HepG2 (cell line): ENCODE results near the gene FER1L5. TPM values are rescaled to one million over a fixed set of nuclear protein-coding genes. Genes with fewer than 3 reads are reported as not detected.

Source experiments
- BRD4 ChIP-seq: sonication (generic); formaldehyde crosslinking; IDR thresholded peaks from 2 replicates; pipeline ENCODE4 v1.4.0; 2020; ENCODE audit warnings: missing genetic modification reagents
- MIER3 ChIP-seq: IDR thresholded peaks from 2 replicates; pipeline ENCODE4 v1.6.1; 2016; ENCODE audit warnings: missing compliant biosample characterization, borderline replicate concordance
- REXO4 ChIP-seq: sonication (generic); formaldehyde crosslinking; IDR thresholded peaks from 2 replicates; pipeline ENCODE4 v1.8.0; 2022; ENCODE audit warnings: missing genetic modification reagents, mild to moderate bottlenecking, borderline replicate concordance
- SALL1 ChIP-seq: sonication (generic); formaldehyde crosslinking; IDR thresholded peaks from 2 replicates; pipeline ENCODE4 v1.8.0; 2022; ENCODE audit warnings: mild to moderate bottlenecking, missing genetic modification reagents
- SRF ChIP-seq: IDR thresholded peaks from 2 replicates; pipeline ENCODE4 v1.6.1; 2011; ENCODE audit warnings: mild to moderate bottlenecking, low read depth, low read length, moderate library complexity
- ZBTB3 ChIP-seq: sonication (generic); formaldehyde crosslinking; IDR thresholded peaks from 2 replicates; pipeline ENCODE4 v1.4.0; 2020; ENCODE audit warnings: low read depth, mild to moderate bottlenecking, moderate library complexity, missing genetic modification reagents, borderline replicate concordance
- ZNF10 ChIP-seq: sonication (generic); formaldehyde crosslinking; IDR thresholded peaks from 2 replicates; pipeline ENCODE4 v1.4.0; 2020; ENCODE audit warnings: mild to moderate bottlenecking, low read depth, missing genetic modification reagents, borderline replicate concordance
- ZNF264 ChIP-seq: sonication (generic); formaldehyde crosslinking; IDR thresholded peaks from 2 replicates; pipeline ENCODE4 v1.4.0; 2020; ENCODE audit warnings: missing genetic modification reagents
- ZNF292 ChIP-seq: sonication (generic); formaldehyde crosslinking; IDR thresholded peaks from 2 replicates; pipeline ENCODE4 v1.8.1; 2022; ENCODE audit warnings: mild to moderate bottlenecking, low read depth, missing genetic modification reagents, borderline replicate concordance
- ZNF484 ChIP-seq: sonication (generic); formaldehyde crosslinking; IDR thresholded peaks from 2 replicates; pipeline ENCODE4 v1.5.1; 2020; ENCODE audit warnings: mild to moderate bottlenecking, low read depth, missing genetic modification reagents, borderline replicate concordance
- ZNF556 ChIP-seq: sonication (generic); formaldehyde crosslinking; IDR thresholded peaks from 2 replicates; pipeline ENCODE4 v1.4.0; 2020; ENCODE audit warnings: mild to moderate bottlenecking, missing genetic modification reagents, borderline replicate concordance
- ZNF749 ChIP-seq: sonication (generic); formaldehyde crosslinking; IDR thresholded peaks from 2 replicates; pipeline ENCODE4 v1.8.0; 2022; ENCODE audit warnings: mild to moderate bottlenecking, missing genetic modification reagents, moderate library complexity, borderline replicate concordance
- ZSCAN12 ChIP-seq: sonication (generic); formaldehyde crosslinking; IDR thresholded peaks from 2 replicates; pipeline ENCODE4 v1.9.0; 2021; ENCODE audit warnings: mild to moderate bottlenecking, missing genetic modification reagents
- ZSCAN20 ChIP-seq: sonication (generic); formaldehyde crosslinking; IDR thresholded peaks from 2 replicates; pipeline ENCODE4 v1.4.0; 2020; ENCODE audit warnings: missing genetic modification reagents, mild to moderate bottlenecking, borderline replicate concordance
- polyA plus RNA-seq, 8 experiments: library from polyadenylated mRNA; depleted of rRNA in 3 of 8; stranded (reverse) in 7 of 8; unstranded in 1 of 8; fragments of >200 nt; fragmentation: Illumina TruSeq in 4 of 8; extraction: Trizol in 4 of 8; gene quantifications; 2 replicates each; pipeline versions ENCODE4 v1.2.1 to v1.2.3, GENCODE V29; 2011 to 2016; ENCODE audit warnings: low read depth in 4 of 8, missing spikeins in 1 of 8, mixed read lengths in 1 of 8; ENCODE audit not compliant: insufficient read depth in 1 of 8
- total RNA-seq, 5 experiments: library from RNA; depleted of rRNA; stranded (reverse); fragments of >200 nt; fragmentation: Illumina TruSeq; extraction: Trizol; gene quantifications; 2 replicates each; pipeline ENCODE4 v1.2.3, GENCODE V29; 2016; ENCODE audit warnings: low read depth in 1 of 5
- TF ChIP-seq, protein P1 (sequence below): sonication (generic); formaldehyde crosslinking; IDR thresholded peaks from 2 replicates; pipeline ENCODE4 v1.5.1; 2020; ENCODE audit warnings: missing genetic modification reagents, mild to moderate bottlenecking, borderline replicate concordance
- TF ChIP-seq, protein P2 (sequence below): sonication (generic); formaldehyde crosslinking; IDR thresholded peaks from 2 replicates; pipeline ENCODE4 v1.8.0; 2022; ENCODE audit warnings: mild to moderate bottlenecking, missing genetic modification reagents, borderline replicate concordance
- TF ChIP-seq, protein P3 (sequence below): sonication (generic); formaldehyde crosslinking; conservative IDR thresholded peaks from 2 replicates; pipeline ENCODE4 v1.4.0; 2020; ENCODE audit warnings: missing genetic modification reagents
- TF ChIP-seq, protein P4 (sequence below): sonication (generic); formaldehyde crosslinking; IDR thresholded peaks from 2 replicates; pipeline ENCODE4 v1.4.0; 2020; ENCODE audit warnings: missing genetic modification reagents, borderline replicate concordance
- TF ChIP-seq, protein P5 (sequence below): sonication (generic); formaldehyde crosslinking; IDR thresholded peaks from 2 replicates; pipeline ENCODE4 v1.4.0; 2020; ENCODE audit warnings: missing genetic modification reagents, borderline replicate concordance

FER1L5 gene
- total and polyA plus RNA-seq, 2 of the 13 experiments (the other 11 are each of a cell fraction or from before 2014, with no cell fraction given) = 0.02 to 0.08 TPM

DNA sequence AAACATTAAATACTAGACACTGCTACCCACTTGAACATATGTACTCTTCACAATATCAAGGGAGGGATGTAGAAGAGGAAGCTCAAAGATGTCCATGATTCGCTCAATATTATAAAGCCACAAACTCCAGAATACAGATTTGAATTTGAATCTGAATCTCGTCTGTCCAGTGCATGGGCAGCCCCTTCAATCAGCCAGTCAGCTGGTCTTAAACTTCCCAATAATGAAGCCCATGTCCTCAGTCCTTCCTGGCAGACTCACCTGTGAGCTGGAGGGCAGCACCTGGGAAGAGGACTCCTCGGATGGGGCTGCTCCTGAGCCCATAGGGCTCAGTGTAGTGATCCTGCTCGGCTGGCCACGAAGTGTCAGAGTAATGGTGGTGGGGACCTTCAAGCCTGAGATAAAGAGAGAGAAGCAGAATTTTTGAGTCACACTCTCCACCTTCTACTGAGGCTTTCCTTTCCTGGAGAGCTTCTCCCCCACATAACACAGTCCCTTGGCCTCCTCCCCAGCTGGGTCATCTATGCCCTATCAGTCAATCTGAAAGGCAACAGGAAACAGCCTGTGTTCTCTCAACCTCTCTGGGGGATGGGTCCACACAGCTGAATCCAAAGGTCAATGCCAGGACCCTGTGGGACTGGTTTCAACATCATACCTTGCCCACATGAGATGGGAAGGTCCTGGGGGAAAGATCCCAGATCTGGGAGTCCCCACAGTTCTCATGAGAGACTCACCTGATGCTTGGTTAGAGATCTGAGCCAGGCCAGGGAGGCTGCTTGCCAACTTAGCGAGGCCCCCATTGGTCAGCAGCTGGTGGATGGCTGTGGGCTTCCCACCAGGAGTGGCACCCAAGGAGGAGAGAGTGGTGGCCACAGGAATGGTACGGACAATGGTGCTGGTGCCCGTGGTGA, 40.9 kb upstream of the FER1L5 start (continued):
- TF ChIP-seq, protein P1, sequence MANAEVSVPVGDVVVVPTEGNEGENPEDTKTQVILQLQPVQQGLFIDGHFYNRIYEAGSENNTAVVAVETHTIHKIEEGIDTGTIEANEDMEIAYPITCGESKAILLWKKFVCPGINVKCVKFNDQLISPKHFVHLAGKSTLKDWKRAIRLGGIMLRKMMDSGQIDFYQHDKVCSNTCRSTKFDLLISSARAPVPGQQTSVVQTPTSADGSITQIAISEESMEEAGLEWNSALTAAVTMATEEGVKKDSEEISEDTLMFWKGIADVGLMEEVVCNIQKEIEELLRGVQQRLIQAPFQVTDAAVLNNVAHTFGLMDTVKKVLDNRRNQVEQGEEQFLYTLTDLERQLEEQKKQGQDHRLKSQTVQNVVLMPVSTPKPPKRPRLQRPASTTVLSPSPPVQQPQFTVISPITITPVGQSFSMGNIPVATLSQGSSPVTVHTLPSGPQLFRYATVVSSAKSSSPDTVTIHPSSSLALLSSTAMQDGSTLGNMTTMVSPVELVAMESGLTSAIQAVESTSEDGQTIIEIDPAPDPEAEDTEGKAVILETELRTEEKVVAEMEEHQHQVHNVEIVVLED (CRISPR knock-in tag) = 0 out of 2 replicates have a peak, but pooled peaks have one; percentile 13
- TF ChIP-seq, protein P2, sequence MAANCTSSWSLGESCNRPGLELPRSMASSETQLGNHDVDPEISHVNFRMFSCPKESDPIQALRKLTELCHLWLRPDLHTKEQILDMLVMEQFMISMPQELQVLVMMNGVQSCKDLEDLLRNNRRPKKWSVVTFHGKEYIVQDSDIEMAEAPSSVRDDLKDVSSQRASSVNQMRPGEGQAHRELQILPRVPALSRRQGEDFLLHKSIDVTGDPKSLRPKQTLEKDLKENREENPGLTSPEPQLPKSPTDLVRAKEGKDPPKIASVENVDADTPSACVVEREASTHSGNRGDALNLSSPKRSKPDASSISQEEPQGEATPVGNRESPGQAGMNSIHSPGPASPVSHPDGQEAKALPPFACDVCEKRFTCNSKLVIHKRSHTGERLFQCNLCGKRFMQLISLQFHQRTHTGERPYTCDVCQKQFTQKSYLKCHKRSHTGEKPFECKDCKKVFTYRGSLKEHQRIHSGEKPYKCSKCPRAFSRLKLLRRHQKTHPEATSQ = no peak
- TF ChIP-seq SRF = peak; percentile 40; the same call in 1 of the 2 replicates
- no peak for TF ChIP-seq ZSCAN20 (CRISPR knock-in tag)
- no peak for TF ChIP-seq ZSCAN12
- peak; percentile 98 for TF ChIP-seq SALL1
- peak; percentile 80; the same call in 1 of the 2 replicates for TF ChIP-seq ZNF292 (CRISPR knock-in tag)
- peak; percentile 94 for TF ChIP-seq MIER3 (CRISPR knock-in tag)
- TF ChIP-seq ZNF10 (CRISPR knock-in tag) = no peak
- no peak for TF ChIP-seq REXO4 (CRISPR knock-in tag)
- TF ChIP-seq BRD4 (CRISPR knock-in tag) = 0 out of 2 replicates have a peak, but pooled peaks have one; percentile 43
- TF ChIP-seq ZNF749 (CRISPR knock-in tag) = no peak
- TF ChIP-seq ZNF556 (CRISPR knock-in tag) = peak; percentile 95
- TF ChIP-seq, protein P3, sequence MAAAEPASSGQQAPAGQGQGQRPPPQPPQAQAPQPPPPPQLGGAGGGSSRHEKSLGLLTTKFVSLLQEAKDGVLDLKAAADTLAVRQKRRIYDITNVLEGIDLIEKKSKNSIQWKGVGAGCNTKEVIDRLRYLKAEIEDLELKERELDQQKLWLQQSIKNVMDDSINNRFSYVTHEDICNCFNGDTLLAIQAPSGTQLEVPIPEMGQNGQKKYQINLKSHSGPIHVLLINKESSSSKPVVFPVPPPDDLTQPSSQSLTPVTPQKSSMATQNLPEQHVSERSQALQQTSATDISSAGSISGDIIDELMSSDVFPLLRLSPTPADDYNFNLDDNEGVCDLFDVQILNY (CRISPR knock-in tag) = no peak
- peak; percentile 90; the same call in 1 of the 2 replicates for TF ChIP-seq ZNF264
- TF ChIP-seq ZNF484 = no peak
- TF ChIP-seq, protein P4, sequence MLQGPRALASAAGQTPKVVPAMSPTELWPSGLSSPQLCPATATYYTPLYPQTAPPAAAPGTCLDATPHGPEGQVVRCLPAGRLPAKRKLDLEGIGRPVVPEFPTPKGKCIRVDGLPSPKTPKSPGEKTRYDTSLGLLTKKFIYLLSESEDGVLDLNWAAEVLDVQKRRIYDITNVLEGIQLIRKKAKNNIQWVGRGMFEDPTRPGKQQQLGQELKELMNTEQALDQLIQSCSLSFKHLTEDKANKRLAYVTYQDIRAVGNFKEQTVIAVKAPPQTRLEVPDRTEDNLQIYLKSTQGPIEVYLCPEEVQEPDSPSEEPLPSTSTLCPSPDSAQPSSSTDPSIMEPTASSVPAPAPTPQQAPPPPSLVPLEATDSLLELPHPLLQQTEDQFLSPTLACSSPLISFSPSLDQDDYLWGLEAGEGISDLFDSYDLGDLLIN (CRISPR knock-in tag) = 0 out of 2 replicates have a peak, but pooled peaks have one; percentile 11
- TF ChIP-seq ZBTB3 (CRISPR knock-in tag) = no peak
- TF ChIP-seq, protein P5, sequence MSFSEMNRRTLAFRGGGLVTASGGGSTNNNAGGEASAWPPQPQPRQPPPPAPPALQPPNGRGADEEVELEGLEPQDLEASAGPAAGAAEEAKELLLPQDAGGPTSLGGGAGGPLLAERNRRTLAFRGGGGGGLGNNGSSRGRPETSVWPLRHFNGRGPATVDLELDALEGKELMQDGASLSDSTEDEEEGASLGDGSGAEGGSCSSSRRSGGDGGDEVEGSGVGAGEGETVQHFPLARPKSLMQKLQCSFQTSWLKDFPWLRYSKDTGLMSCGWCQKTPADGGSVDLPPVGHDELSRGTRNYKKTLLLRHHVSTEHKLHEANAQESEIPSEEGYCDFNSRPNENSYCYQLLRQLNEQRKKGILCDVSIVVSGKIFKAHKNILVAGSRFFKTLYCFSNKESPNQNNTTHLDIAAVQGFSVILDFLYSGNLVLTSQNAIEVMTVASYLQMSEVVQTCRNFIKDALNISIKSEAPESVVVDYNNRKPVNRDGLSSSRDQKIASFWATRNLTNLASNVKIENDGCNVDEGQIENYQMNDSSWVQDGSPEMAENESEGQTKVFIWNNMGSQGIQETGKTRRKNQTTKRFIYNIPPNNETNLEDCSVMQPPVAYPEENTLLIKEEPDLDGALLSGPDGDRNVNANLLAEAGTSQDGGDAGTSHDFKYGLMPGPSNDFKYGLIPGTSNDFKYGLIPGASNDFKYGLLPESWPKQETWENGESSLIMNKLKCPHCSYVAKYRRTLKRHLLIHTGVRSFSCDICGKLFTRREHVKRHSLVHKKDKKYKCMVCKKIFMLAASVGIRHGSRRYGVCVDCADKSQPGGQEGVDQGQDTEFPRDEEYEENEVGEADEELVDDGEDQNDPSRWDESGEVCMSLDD (CRISPR knock-in tag) = no peak
